ACC112 (cell line): ENCODE data around the gene AEBP2.

Experiments used
- H2AFZ ChIP-seq: fragments of 200-600 bp; sonication (generic); one replicate; pipeline ENCODE4 v1.6.0; 2017; ENCODE audit warnings: antibody characterized with exemption, low read length; ENCODE audit not compliant: unreplicated experiment
- H3K27ac ChIP-seq: fragments of 200-600 bp; sonication (generic); 2 replicates; pipeline ENCODE4 v1.5.1; 2014; ENCODE audit warnings: low read depth, mild to moderate bottlenecking, antibody characterized with exemption, low read length, moderate library complexity
- H3K27me3 ChIP-seq: fragments of 200-600 bp; sonication (generic); 2 replicates; pipeline ENCODE4 v1.6.1; 2014; ENCODE audit warnings: mild to moderate bottlenecking, antibody characterized with exemption, low read length, moderate library complexity, mixed read lengths; ENCODE audit not compliant: insufficient read depth
- H3K36me3 ChIP-seq: fragments of 200-600 bp; sonication (generic); 2 replicates; pipeline ENCODE4 v1.6.1; 2016; ENCODE audit warnings: mild to moderate bottlenecking, antibody characterized with exemption, low read length, moderate library complexity, mixed read lengths; ENCODE audit not compliant: insufficient read depth
- H3K4me1 ChIP-seq: fragments of 200-600 bp; sonication (generic); one replicate; pipeline ENCODE4 v1.6.1; 2016; ENCODE audit warnings: low read length, mixed read lengths; ENCODE audit not compliant: insufficient read depth, unreplicated experiment, control insufficient read depth
- H3K4me3 ChIP-seq: fragments of 200-600 bp; sonication (generic); 2 replicates; pipeline ENCODE4 v1.5.1; 2014; ENCODE audit warnings: mild to moderate bottlenecking, low read depth, low read length
- H3K79me2 ChIP-seq: fragments of 200-600 bp; sonication (generic); one replicate; pipeline ENCODE4 v1.6.0; 2016; ENCODE audit warnings: low read length; ENCODE audit not compliant: control insufficient read depth, unreplicated experiment, insufficient read depth

The AEBP2 gene

DNA sequence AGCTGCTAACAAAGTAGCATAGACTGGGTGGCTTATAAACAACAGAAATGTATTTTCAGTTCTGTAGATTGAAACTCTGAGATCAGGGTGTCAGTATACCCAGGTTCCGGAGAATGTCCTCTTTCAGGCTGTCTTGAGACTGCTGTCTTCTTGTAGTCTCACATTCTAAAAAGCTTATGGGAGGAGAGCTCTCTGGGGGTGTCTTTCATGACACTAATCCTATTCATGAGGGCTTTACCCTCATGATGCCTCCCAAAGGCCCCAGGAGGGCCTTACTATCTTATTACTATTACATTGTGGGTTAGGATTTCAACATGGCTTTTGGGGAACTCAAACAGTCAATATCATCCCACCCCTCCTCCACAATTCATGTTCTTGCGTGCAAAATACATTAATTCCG is 94.3 kb downstream of the AEBP2 start:
- H3K27me3 ChIP-seq, result no peaks in the 10 kb centered on the region
- no peak overlapping the region for H3K27ac ChIP-seq
- H3K4me1 ChIP-seq, result peaks cover 29% of the 10 kb centered on the region
- no peaks in the 10 kb centered on the region for H3K36me3 ChIP-seq
- no peaks in the 10 kb centered on the region for H3K79me2 ChIP-seq
- H2AFZ ChIP-seq, result no peak overlapping the region
- H3K4me3 ChIP-seq, result no peak overlapping the region

DNA sequence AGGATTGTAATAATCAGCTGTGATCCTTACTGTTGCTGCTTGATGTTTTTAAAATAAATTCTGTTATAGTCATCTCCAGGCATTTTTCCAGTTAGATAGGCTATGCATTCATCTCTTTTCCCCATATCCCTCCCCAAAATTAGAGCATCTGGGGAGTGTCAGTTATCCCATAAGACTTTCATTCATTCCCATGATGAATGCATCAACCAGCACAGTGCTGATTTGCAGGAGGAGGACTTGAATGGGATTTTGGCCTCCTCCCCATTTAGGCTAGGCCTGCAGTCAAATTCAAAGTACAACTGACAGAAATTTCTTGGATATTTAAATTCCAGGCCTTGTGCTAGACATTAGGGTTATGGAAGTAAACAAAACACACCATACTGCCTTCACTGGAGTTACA is 99.8 kb downstream of the AEBP2 start:
- no peaks in the 10 kb centered on the region for H3K36me3 ChIP-seq
- H3K79me2 ChIP-seq, result no peaks in the 10 kb centered on the region
- H3K4me1 ChIP-seq, result no peaks in the 10 kb centered on the region
- H3K4me3 ChIP-seq, result no peak overlapping the region
- no peak overlapping the region for H3K27ac ChIP-seq
- H2AFZ ChIP-seq, result no peak overlapping the region
- H3K27me3 ChIP-seq, result no peaks in the 10 kb centered on the region

GRCh38 chr12:19539836-19540235 is 100.5 kb downstream of the AEBP2 start:
- no peaks in the 10 kb centered on the region for H3K4me1 ChIP-seq
- no peaks in the 10 kb centered on the region for H3K27me3 ChIP-seq
- H3K4me3 ChIP-seq, result no peak overlapping the region
- no peaks in the 10 kb centered on the region for H3K36me3 ChIP-seq
- H3K27ac ChIP-seq, result no peak overlapping the region
- no peak overlapping the region for H2AFZ ChIP-seq
- H3K79me2 ChIP-seq, result no peaks in the 10 kb centered on the region

DNA sequence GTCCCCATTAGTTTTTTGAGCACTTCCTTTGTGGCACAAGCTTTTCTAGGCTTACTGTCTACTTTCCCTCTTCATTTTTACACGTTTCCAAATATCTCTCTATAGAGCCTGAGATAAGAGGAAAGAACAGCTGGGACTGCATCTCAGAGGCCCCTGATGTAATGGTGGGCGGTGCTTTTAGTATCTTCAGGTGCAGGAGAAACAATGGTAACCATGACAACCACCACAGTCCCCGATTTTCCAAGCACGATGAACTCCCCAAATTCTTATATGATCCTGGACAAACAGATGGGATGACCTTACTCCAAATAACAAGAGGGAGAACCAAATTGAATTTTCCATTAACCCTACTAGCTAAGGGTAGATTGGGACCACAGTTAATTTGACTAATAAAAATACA is 103.3 kb downstream of the AEBP2 start:
- Histone ChIP-seq H3K4me3 (no peak overlapping the region), H3K4me1 (peaks cover 19% of the 10 kb centered on the region), H3K27ac (no peak overlapping the region), H2AFZ (no peak overlapping the region), H3K36me3 (no peaks in the 10 kb centered on the region), H3K27me3 (no peaks in the 10 kb centered on the region), H3K79me2 (no peaks in the 10 kb centered on the region)

GRCh38 chr12:19544353-19544752 is 105.1 kb downstream of the AEBP2 start:
- no peaks in the 10 kb centered on the region for H3K79me2 ChIP-seq
- H3K27me3 ChIP-seq, result no peaks in the 10 kb centered on the region
- no peak overlapping the region for H3K27ac ChIP-seq
- H3K4me1 ChIP-seq, result peaks cover 19% of the 10 kb centered on the region
- H3K36me3 ChIP-seq, result no peaks in the 10 kb centered on the region
- no peak overlapping the region for H3K4me3 ChIP-seq
- H2AFZ ChIP-seq, result no peak overlapping the region

GRCh38 chr12:19545301-19545700 is 106.0 kb downstream of the AEBP2 start:
- peaks cover 19% of the 10 kb centered on the region for H3K4me1 ChIP-seq
- no peak overlapping the region for H3K4me3 ChIP-seq
- no peaks in the 10 kb centered on the region for H3K36me3 ChIP-seq
- H3K79me2 ChIP-seq, result no peaks in the 10 kb centered on the region
- no peaks in the 10 kb centered on the region for H3K27me3 ChIP-seq
- no peak overlapping the region for H2AFZ ChIP-seq
- H3K27ac ChIP-seq, result no peak overlapping the region

- Histone ChIP-seq H3K79me2 (no peaks in the 10 kb centered on the region), H3K4me1 (peaks cover 19% of the 10 kb centered on the region), H2AFZ (peak overlapping the region; percentile 76), H3K27me3 (no peaks in the 10 kb centered on the region), H3K36me3 (no peaks in the 10 kb centered on the region), H3K27ac (peak overlapping the region; percentile 52), H3K4me3 (peak overlapping the region; percentile 68)
These were observed 106.7 kb downstream of the AEBP2 start for GRCh38 chr12:19546027-19546426.

- no peaks in the 10 kb centered on the region for H3K36me3 ChIP-seq
- H2AFZ ChIP-seq, result peak overlapping the region; percentile 76
- peak overlapping the region; percentile 52 for H3K27ac ChIP-seq
- H3K4me3 ChIP-seq, result peak overlapping the region; percentile 68
- peaks cover 19% of the 10 kb centered on the region for H3K4me1 ChIP-seq
- H3K79me2 ChIP-seq, result no peaks in the 10 kb centered on the region
- H3K27me3 ChIP-seq, result no peaks in the 10 kb centered on the region
These were observed 107.4 kb downstream of the AEBP2 start for GRCh38 chr12:19546611-19547162.

- Histone ChIP-seq H3K4me3 (peak overlapping the region; percentile 68; the same call in 1 of the 2 replicates), H3K36me3 (no peaks in the 10 kb centered on the region), H2AFZ (peak overlapping the region; percentile 76), H3K79me2 (no peaks in the 10 kb centered on the region), H3K27me3 (no peaks in the 10 kb centered on the region), H3K4me1 (peaks cover 22% of the 10 kb centered on the region), H3K27ac (peak overlapping the region; percentile 52)
These were observed 108.0 kb downstream of the AEBP2 start for GRCh38 chr12:19547271-19547671.

- Histone ChIP-seq H3K4me3 (no peak overlapping the region), H3K4me1 (peaks cover 27% of the 10 kb centered on the region), H3K27me3 (no peaks in the 10 kb centered on the region), H3K79me2 (no peaks in the 10 kb centered on the region), H2AFZ (no peak overlapping the region), H3K36me3 (no peaks in the 10 kb centered on the region), H3K27ac (no peak overlapping the region)
These were observed 109.5 kb downstream of the AEBP2 start for GRCh38 chr12:19548834-19549233.

DNA sequence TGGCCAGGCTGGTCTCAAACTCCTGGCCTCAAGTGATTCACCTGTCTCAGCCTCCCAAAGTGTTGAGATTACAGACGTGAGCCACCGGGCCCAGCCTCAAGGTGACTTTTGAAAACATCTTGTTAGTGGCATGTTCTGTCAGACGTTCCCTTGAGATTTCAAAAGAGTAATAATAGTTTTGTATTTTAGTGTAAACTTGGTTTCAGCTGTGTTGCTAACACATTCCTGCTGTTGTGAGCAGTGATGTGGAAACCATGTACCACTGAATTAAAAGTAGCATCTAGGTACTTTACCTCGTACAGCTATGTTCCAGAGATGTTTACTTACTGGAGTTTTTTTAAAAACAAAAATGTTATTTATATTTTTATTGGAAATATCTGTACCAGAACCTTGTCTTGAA is 111.3 kb downstream of the AEBP2 start:
- no peaks in the 10 kb centered on the region for H3K36me3 ChIP-seq
- H3K4me3 ChIP-seq, result no peak overlapping the region
- H3K27ac ChIP-seq, result no peak overlapping the region
- peaks cover 26% of the 10 kb centered on the region for H3K4me1 ChIP-seq
- no peaks in the 10 kb centered on the region for H3K79me2 ChIP-seq
- H2AFZ ChIP-seq, result no peak overlapping the region
- H3K27me3 ChIP-seq, result no peaks in the 10 kb centered on the region
